Activated gamma-delta T cell treated with anti-CD3 and anti-CD28 coated beads, Interleukin-2, amount 50 U/mL, for 16 hours (primary cell): ENCODE data around the gene HIGD2A.

Source experiments
- DNase-seq: peaks from one replicate; pipeline ENCODE4 v3.0.0-alpha.2; 2020; ENCODE audit warnings: low read depth

Gene HIGD2A

DNA sequence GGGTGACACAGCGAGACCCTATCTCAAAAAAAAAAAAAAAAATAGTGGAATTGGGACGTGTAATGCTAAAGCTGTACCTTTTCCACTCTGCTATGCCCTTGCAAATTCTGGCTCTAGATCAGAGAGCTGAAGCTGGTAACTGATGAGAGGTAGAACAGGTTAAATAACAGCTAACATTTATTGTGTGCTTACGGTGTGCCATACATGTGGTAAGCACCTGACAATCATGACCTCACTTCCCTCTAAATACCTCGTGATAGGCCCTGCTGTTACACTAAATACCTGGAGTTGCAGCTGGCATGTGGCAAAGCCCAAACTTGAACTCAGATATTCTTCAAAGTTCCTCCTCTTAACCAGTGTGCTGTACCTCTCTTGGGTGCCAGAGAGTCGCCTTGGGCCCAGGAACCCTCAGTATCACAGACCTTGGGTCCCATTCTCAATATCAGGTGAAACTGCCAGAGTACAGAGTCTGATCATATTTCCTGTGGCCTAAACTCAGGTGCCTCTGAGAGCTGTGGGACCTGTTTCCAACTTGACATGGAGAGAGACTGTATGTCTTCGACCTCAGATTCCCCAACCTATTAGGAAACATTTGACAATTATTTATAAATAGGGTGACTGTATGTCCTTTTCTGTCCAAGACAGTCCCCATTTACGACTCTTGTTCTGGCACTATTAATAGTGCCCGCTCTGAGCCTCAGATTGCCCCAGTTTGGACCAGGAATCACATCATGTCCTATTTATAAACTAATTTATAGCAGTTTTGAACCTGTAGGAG, 18.4 kb upstream of the HIGD2A start:
- no peak for DNase-seq

DNA sequence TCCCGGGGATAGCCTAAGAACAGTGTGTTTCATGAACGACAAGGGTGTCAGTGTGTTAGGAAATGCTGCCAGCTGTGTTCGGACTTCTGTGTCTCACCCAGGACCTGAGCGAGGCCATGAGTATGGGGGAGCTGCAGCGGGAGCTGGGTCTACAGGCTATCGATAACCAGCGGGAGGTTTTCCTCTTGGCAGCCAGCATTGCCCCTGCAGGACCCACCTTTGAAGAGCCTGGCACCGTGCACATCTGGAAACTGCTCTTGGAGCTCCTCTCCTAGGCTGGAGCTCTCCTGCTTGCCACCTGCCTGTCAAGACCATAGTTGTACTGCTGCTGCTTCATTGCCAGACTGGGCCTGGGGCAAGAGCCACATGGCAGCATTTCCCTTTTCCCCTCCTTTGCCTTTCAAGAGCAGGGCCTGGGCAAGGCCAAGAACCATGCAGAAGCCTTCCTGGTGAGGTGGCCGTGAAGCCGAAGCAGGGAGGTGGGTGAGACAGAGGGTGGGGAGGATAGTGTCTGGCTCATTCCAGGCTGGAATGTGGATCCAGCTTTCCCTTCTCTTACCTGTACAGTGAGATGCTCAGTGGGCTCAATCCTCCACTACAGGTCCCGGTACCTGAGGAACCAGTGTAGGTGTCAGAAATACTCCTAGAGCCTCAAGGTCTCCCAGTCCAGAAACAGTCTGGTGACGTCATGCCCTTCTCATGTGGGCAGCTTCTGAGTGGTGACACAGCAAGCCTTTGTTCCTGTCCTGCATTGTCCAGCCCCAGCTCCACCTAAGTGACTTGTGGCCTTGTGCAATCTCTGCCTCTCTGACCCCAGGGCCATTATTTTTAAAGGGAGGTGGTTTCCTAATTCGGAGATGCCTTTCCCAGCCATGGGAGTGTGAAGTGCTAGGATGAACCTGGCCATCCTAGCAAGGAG, 16.7 kb upstream of the HIGD2A start:
- DNase-seq: no peak

DNA sequence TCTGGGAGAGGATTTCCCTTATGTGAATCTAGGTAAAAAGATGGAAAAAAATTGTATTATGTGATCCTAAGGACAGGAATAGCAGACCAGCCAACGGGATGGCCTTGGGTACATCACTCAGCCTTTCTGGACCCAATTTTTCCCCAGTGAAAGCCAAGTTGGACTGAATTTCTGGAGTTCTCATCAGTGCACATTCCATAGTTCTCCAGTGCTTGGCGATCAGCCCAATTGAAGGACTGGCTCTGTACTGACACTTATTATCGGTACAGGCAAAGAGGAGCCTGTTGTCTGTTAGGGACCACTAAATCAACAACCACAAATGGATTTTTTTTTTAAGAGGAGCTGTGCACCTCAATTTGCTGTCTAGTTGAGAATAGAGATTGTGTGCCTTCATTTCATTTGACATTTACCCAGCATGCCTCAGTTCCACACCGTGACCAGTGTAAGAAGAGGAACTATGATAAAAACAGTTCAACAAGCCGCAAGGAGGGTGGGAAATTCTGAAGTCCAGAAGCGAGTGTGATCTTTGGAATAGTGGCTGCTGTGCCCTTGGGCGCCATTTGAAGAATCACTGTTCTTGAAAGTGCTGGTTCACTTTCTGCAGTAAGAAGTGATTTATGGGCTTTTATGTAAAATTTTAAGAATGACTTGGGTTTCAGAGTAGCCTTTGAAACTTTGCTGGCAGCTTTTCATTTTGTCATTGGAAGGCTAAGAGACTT, 15.3 kb upstream of the HIGD2A start:
- DNase-seq: no peak

DNA sequence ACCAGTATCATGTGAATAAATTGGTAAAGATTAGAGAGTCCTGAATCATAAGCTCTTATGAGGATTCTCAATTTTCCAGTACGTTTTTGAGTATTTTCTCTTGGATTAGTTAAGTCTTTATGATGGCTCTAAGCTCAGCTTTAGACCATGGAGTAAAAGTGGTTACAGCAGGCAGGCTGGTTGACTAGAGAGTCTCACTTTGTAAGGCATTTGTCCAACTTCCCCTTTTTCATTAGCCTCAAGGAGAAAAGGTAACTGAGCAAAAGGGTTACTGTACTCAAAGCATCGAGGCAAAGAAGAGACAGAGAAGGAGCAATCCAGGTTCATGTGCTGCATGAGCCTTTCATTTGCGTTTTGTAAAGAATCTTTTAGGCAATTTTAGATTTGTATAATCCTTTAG, 8.7 kb upstream of the HIGD2A start:
- no peak for DNase-seq

DNA sequence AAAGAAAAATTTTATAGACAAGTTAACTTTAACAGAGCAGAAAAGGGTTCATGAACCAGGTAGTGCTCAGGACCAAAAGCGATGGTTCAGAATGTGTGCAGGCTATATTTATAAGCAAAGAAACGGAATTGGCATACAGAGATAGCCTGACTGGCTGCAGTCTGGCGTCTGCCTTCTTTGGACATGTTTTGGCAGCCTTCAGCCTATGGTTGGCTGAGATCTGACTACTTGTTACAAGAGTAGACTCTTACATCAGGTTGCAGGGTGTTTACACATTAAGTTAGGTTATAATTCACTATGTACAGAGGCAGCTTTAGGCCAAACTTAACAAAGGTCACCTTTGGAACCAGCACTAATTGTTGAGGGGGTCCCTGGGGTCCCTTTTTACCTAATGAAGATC, 7.1 kb upstream of the HIGD2A start:
- no peak for DNase-seq

DNA sequence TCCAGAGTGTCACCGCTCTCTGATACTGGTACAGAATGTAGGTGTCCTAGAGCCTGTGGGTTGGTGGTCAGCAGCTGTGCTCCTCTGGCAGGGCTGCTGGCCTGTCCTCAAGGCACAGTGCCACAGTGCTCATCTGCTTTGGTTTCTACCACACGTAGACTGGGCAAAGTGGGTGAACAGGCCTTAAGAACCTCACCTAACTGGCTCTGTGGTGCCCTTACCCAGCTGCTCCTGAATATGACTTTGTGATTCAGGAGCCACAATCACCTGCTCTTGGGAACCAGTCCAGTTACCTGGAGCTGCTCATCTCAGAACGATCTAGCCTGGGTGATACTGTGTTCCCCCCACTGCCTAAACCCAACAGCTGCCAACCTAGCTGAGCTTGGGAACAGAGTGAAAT, 6.6 kb upstream of the HIGD2A start:
- no peak for DNase-seq

DNA sequence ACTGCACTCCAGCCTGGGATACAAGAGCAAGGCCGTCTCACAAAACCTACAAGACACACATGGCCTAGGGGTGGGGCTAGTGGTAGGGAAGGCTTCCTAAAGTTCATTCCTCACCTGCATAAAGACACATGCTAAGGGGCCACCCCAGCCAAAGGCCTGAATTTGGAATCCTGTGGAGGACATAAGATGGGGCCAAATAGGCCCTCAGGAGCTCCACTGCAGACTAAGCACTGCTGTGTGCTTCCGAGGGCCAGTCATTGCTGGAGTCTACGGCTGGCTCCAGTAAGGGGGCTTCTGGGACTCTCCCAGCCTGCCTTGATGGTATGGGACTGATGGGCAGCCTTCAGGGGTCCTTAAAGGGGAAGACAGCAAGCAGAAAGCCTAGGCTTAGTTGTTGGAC, 5.8 kb upstream of the HIGD2A start:
- DNase-seq: no peak

DNA sequence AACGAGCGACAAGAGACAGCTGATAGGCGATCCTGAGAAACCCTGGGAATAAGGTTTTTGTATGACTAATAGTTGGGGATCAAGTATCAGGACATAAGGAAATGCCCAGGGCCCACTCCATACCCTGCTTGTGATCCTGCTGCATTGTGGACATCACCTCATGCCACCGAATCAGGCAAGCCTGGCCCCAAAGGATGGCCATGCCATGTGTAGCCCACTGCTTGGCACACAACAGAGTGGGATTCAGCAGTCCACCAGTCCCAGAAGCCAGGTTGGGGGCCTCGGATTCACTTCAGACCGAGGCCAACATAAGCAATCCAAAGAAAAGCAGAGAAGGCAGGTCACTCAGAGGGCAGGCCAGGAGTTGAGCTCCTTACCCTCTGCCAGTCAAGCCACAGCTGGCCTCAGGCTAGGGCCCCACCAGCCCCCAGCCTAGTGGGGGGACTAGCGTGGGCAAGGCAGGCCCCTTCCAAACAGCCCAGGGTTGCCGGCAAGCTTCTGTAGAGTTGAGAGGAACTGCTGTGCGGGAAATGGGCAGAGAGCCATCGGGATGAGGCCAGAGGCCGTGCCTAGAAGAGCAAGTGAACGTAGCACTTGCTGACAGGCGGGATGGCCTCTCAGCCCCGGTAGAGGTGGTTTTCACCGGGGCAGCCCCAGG, 5.2 kb upstream of the HIGD2A start:
- no peak for DNase-seq

DNA sequence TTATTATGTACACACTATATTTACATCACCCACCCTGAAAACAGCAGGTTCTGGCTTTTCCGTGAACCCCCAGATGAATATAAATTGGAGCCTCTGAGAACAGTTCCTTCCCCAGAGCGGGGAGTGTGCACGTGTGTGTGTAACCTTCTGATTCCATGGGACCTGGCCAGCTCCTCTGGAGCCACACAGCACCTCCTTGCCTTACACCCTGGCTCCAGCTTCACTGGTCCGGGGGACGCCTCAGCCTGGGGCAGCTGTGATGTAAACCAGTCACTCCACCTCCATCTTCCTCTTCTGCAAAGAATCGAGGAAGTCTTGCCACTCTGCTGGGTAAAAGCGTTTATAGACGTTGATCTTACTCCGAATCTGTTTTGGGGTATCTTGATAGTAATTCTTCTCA, 4.6 kb upstream of the HIGD2A start:
- DNase-seq: no peak

DNA sequence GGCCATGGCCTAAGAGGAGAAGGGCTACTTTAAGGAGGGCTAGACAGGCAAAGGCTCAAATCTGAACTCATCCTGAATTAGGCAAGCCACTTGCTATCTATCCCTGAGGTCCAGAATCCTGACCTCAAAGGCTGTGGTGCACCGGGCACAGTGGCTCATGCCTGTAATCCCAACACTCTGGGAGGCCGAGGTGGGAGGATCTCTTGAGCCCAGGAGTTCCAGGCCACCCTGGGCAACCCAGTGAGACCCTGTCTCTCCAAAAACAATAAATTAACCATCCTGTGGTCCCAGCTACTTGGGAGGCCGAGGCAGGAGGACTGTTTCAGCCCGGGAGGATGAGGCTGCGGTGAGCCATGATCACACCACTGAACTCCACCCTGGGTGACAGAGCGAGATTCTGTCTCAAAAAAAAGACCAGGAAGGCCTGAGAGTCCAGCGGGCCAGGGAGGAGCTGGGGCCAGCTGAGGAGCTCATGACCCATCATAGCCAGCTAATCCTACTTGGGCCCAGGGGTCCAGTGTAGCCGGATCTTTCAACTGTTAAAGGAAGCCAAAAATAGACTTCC, 4.1 kb upstream of the HIGD2A start:
- no peak for DNase-seq

DNA sequence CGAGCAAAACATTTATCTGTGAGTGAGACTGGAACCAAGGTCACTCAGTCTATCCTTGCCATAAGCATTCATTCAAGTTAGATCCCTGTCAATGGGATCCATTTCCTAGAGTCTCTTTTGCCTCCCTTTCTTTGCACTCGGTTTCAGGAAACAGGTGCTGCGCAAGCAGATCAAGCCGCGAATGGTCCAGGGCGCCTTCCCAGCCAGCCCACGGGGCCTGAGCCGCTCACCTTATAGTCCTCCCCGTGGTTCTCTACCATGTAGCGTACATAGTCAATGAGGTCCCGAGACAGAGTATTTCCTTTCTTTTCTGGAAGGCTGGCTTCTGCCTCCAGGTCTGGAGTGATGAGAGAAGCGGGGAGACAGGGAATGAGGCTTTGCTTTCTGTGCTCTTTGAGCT, 3.6 kb upstream of the HIGD2A start:
- DNase-seq: no peak

DNA sequence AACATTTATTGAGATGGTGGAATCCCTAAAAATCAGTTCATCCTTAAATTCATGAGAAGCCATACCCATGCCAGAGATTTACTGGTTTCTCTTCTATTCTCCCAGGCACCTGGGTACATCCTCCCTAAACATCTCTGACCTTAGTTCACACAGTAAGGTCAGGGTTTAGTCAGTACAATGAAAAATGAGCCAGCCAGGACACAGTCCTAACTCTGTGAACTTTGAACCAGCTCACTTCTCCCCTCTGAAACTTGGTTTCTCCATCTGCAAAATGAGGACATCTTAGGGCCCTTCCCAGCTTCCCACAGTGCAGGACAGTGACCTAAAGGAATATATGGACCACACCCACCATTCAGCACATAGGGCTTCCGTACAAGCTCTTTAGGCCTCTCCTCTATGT, 2.1 kb upstream of the HIGD2A start:
- DNase-seq: no peak

DNA sequence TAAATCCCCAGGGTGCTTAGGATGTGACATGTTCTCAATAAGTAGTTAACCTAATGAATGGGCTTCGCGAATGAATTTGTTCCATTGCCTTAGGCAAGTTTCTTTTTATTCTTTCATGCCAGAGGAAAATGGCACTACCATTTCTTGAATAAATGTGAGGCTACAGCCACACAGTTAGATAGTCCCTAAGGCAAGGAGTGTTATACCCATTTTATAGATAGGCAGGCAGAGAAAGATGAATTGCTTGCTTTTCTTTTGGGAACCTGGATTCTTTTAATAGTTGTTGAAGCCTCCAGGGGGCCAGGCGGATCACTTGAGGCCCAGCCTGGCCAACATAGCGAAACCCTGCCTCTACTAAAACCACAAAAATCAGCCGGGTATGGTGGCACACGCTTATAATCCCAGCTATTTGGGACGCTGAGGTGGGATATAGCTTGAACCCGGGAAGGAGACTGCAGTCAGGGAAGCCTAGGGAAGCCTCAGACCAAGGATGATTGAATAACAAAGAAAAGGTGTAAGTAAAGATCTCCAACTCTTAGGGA, 1.1 kb upstream of the HIGD2A start:
- DNase-seq: no peak

DNA sequence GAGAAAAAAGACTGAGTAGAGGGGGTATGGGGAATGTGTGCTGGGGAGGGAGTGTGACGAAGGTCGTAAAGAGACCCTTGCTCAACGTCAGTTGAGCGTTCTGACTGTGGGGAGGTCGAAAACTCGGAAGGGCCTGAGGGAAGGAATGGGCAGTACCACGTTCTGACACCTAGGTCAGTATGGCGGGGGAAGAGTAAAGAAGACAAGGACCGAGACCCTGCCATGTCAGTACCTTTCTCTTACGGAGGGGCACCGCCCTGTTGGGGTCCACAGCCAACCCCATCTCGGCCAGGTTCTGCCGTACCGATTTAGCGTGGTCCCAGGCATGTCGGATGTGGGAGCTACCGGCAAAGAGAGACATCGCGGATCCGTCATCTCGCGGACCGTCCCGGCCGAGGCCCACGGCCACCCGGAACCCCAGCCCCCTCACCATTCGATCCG, 528 bp upstream of the HIGD2A start:
- no peak for DNase-seq

DNA sequence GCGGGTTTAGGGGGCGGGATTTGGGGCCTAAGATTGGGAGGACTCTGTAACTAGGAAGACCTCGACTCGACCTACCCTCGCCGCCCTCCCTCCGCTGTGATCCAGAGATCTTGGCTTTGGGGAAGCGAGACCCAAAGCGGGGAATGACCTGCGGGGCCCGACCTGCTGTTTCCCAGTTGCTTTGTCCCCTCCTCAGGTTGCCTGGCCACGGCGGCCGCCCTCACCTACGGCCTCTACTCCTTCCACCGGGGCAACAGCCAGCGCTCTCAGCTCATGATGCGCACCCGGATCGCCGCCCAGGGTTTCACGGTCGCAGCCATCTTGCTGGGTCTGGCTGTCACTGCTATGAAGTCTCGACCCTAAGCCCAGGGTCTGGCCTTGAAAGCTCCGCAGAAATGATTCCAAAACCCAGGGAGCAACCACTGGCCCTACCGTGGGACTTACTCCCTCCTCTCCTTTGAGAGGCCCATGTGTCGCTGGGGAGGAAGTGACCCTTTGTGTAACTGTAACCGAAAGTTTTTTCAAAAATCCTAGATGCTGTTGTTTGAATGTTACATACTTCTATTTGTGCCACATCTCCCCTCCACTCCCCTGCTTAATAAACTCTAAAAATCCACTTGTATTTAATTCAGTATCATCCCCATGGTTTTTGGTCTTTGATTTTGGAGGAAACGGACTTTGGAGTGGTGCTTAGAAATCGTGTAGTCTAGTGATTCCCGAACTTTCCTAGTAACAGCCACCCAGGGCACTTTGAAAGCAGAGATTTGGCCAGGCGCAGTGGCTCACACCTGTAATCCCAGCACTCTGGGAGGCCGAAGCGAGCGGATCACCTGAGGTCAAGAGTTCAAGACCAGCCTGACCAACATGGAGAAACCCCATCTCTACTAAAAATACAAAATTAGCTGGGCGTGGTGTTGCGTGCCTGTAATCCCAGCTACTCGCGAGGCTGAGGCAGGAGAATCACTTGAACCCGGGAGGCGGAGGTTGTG, 878 bp downstream of the HIGD2A start:
- DNase-seq: no peak

DNA sequence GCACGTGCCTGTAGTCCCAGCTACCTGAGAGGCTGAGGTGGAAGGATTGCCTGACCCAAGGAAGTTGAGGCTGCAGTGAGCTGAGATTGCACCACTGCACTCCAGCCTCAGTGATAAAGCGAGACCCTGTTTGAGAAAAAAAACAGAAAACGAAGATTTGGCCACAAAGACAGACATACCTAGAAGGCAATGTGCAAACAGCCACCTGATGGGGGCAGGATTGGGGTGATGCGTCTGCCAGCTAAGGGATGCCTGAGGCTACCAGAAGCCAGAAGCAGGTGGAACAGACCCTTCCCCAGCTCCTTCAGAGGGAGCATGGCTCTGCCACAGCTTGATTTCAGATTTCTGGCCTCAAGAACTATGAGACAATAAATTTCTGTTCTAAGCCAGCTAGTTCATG, 2.9 kb downstream of the HIGD2A start:
- DNase-seq: no peak

DNA sequence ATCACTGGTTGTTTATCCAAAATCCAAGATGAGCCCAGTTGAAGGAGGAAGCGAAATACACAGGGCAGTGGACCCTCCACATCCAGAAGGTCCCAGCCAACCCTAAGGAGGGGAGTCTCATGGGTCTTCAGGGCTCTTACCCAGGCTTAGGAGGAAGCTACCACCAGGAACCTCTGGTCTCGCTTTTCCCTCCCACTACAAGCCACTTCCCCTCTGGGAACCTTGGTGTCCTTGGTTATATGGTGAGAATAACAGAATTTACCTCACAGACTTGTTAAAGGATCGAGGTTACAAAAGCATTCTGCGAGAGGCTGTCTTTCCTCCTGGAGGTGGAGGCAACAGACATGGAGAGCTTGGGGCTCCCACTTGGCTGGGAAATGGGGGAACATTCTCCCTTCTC, 3.4 kb downstream of the HIGD2A start:
- DNase-seq: no peak

DNA sequence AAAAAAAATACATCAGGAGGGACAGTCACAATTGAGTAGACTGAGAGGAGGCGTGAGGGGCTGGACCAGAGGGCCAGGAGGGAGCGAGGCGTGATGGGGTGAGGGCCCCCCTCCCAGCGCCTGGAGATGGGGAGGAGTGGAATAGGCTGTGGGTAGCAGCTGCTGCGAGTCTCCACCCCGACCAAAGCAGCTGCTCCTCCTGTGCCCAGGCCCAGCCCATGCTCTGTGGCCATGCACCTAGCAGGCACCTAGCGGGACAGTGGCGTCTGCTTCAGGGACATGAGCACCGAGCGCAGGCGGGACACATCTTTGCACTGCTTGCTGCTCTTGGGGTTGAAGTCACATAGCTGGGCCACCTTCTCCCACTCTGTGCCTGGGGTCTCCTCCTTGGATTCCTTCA, 4.0 kb downstream of the HIGD2A start:
- no peak for DNase-seq

DNA sequence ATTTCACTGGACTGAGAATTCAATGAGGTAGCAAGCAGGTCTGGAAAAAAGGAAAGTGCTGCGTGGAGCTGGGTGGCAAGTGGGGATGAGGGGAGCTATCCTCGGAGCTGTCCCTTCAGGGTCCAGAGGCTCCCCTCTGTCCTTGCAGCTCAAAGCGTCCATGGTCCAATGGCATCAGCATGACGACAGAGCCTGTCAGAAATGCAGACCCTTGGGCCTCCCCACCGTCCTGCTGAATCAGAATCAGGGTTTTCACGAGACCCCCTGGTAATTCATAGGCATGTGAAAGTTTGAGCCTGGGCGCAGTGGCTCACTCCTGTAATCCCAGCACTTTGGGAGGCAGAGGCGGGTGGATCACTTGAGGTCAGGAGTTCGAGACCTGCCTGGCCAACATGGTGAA, 5.5 kb downstream of the HIGD2A start:
- DNase-seq: no peak
